ENCODE results near the gene SLC22A7. TPM values are rescaled to one million over a fixed set of nuclear protein-coding genes. Genes with fewer than 3 reads are reported as not detected.

The SLC22A7 gene, protein sequence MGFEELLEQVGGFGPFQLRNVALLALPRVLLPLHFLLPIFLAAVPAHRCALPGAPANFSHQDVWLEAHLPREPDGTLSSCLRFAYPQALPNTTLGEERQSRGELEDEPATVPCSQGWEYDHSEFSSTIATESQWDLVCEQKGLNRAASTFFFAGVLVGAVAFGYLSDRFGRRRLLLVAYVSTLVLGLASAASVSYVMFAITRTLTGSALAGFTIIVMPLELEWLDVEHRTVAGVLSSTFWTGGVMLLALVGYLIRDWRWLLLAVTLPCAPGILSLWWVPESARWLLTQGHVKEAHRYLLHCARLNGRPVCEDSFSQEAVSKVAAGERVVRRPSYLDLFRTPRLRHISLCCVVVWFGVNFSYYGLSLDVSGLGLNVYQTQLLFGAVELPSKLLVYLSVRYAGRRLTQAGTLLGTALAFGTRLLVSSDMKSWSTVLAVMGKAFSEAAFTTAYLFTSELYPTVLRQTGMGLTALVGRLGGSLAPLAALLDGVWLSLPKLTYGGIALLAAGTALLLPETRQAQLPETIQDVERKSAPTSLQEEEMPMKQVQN
- total RNA-seq, result not detected

DNA sequence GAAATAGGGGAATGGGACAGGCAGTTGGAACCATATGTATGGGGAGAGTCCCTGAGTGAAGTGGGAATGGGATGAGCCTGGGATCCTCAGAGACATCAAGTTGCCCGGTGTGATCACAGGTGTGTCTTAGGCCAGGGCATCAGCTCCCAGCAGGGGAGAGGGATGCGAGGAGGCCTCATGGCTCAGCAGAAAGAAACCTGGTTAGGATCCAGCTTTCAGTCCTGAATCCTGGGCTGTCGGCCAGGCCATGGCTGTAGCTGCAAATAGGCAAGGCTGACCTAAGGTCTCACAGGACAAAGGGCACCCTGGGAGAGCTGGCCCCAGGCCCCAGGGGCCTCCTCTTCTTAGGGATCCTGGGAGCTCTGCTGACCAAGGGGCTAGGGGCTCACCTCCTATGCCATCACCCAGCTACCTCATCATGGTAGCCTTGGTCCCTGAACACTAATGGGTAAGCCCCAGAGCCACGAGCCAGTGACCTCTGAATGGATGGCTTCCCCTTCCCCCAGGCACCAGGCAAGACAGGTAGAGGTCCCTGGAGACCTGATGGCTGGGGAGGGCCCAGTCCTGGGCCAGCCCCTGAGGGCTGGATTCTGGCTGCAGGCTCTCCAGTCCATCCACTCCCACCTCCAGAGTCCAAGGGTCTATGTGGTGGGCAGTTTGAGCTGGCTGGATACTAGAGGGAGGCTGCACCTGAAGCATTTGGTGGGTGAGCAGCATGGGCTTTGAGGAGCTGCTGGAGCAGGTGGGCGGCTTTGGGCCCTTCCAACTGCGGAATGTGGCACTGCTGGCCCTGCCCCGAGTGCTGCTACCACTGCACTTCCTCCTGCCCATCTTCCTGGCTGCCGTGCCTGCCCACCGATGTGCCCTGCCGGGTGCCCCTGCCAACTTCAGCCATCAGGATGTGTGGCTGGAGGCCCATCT lies at the start of gene SLC22A7:
Gene SLC22A7 (plus strand): TSS at position 617 of the 921 bp plus-strand sequence. CDS start 99 bp downstream, at position 716.
- no peak within 1 kb of the TSS for H3K4me3 Mint-ChIP-seq
- no peak for ATAC-seq
- no peaks in the 10 kb centered on the region for H3K36me3 Mint-ChIP-seq (ENCODE audit: insufficient read depth)
- DNase-seq, result no peak
- H3K4me1 Mint-ChIP-seq (ENCODE audit: low read depth), result no peaks in the 10 kb centered on the region
- peaks cover 5% of the 10 kb centered on the region for H3K27me3 Mint-ChIP-seq (ENCODE audit: low read depth)
- H3K9me3 Mint-ChIP-seq, result no peaks in the 10 kb centered on the region

DNA sequence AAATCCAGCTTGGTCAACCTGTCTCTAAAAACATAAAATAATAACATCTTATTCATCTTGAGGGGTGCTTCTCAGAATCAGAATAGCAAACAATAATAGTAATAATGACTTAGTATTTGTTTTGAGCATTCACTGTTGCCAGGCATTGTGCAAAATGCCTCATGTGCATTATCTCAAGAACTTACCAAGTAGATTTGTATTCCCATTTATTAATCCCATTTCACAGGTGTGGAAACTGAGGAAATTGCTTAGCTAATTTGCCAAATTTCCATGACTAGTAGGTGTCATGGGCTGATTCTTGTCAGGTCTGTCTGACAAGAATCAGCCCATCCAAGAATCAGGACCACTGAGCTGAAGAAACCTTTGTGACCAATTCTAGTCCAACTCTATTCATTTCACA lies 49.3 kb upstream of the SLC22A7 start:
- Mint-ChIP-seq H3K9me3 (no peaks in the 10 kb centered on the region), H3K4me1 (ENCODE audit: low read depth) (peaks cover 10% of the 10 kb centered on the region)

DNA sequence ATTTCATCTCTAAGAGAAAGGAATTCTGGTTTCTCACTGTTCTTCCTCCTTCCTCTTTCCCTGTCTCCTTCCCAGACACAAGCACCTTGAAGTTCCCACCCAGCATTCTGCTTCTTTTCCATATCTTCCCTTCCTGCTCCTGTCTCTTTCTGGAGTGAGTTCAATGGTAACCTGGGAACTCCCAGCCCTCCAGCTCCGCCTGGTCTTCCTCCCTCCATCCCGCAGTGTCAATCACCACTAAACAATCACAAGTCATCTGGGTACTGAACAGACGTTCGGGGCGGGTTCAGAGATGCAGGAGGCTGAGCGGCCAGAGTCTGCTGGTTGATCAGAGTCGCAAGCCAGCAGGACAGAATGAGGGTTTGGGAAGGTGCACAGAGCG lies 47.1 kb upstream of the SLC22A7 start:
- no peaks in the 10 kb centered on the region for H3K36me3 Mint-ChIP-seq (ENCODE audit: insufficient read depth)

More for the DNA sequence above, 49.3 kb upstream of the SLC22A7 start:
- no peak overlapping the region for H3K4me3 Mint-ChIP-seq
- H3K27me3 Mint-ChIP-seq (ENCODE audit: low read depth), result peaks cover 19% of the 10 kb centered on the region
- no peak for DNase-seq
- ATAC-seq, result no peak
- no peaks in the 10 kb centered on the region for H3K36me3 Mint-ChIP-seq (ENCODE audit: insufficient read depth)

DNA sequence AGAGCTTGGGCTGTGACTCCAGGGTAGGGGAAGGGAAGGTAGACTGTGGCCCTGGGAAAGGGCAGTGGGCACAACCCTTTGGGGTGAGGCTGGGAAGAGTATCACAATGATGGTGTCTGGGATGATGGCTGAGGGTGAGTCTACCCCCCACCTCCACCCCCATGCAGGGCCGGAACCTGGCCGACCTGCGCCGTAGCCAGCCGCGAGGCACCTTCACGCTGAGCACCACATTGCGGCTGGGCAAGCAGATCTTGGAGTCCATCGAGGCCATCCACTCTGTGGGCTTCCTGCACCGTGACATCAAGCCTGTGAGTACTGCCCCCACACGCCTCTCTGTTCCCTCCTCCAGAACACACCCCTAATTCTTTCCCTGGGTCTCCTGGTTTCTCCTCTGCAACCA lies 44.7 kb upstream of the SLC22A7 start:
- DNase-seq (no peak), ATAC-seq (no peak)
- H3K9me3 Mint-ChIP-seq, result no peaks in the 10 kb centered on the region
- H3K27me3 Mint-ChIP-seq (ENCODE audit: low read depth), result peaks cover 19% of the 10 kb centered on the region
- H3K36me3 Mint-ChIP-seq (ENCODE audit: insufficient read depth), result no peaks in the 10 kb centered on the region
- H3K4me3 Mint-ChIP-seq, result no peak overlapping the region
- H3K4me1 Mint-ChIP-seq (ENCODE audit: low read depth), result peaks cover 1% of the 10 kb centered on the region

More for the DNA sequence above, 47.1 kb upstream of the SLC22A7 start:
- peaks cover 10% of the 10 kb centered on the region for H3K4me1 Mint-ChIP-seq (ENCODE audit: low read depth)
- H3K9me3 Mint-ChIP-seq, result no peaks in the 10 kb centered on the region
- DNase-seq, result no peak
- ATAC-seq, result no peak
- H3K27me3 Mint-ChIP-seq (ENCODE audit: low read depth), result peaks cover 19% of the 10 kb centered on the region
- no peak overlapping the region for H3K4me3 Mint-ChIP-seq

DNA sequence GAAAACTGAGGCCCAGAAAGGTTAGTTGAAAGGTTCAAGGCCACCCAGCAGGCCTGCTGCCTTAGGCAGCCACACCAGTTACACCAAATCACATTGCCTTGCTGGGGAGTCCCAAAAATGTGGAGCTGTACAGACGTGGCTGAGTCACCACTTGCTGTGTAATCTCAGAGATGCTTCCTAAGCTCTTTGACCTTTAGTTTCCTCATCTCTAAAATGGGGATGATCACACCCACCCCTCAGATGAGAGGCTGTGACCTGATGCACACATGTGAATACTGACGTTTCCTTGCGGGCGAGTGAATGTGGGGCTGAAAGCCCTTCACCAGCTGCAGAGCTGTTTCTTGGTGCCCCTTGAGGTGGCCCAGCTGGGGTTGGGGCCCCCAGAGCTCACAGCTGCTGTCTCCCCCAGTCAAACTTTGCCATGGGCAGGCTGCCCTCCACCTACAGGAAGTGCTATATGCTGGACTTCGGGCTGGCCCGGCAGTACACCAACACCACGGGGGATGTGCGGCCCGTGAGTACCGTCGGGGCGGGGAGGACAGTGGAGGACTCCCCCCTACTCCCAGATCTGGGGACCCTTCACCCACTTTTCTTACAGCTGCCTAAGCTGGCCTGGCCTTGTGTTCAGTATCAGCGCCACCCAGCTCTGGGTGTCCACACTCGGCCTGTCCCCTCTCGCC lies 43.8 kb upstream of the SLC22A7 start:
- Mint-ChIP-seq H3K36me3 (ENCODE audit: insufficient read depth) (no peaks in the 10 kb centered on the region), H3K4me1 (ENCODE audit: low read depth) (peaks cover 1% of the 10 kb centered on the region), H3K4me3 (no peak overlapping the region), H3K9me3 (no peaks in the 10 kb centered on the region), H3K27me3 (ENCODE audit: low read depth) (peaks cover 19% of the 10 kb centered on the region)
- DNase-seq (no peak), ATAC-seq (peak; percentile 29 to 47)

DNA sequence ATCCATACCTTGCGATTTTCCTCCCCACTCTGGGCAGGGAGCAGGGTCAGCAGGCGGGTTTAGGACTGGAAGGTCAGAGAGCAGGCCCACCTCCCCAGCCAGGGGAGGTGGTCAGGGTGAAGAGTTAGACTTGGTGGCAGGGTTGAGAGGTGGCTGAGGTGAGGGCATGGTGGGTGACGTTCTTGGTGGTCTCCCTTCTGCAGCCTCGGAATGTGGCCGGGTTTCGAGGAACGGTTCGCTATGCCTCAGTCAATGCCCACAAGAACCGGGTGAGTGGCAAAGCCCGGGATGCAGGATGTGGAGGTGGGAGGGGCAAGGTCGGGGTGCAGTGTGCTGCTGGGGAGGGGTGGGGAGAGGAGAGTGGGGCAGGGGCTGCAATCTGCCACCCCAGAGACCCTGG lies 43.2 kb upstream of the SLC22A7 start:
- Mint-ChIP-seq H3K36me3 (ENCODE audit: insufficient read depth) (no peaks in the 10 kb centered on the region), H3K27me3 (ENCODE audit: low read depth) (peaks cover 19% of the 10 kb centered on the region), H3K9me3 (no peaks in the 10 kb centered on the region), H3K4me1 (ENCODE audit: low read depth) (peaks cover 1% of the 10 kb centered on the region), H3K4me3 (no peak overlapping the region)
- ATAC-seq (no peak), DNase-seq (no peak)

DNA sequence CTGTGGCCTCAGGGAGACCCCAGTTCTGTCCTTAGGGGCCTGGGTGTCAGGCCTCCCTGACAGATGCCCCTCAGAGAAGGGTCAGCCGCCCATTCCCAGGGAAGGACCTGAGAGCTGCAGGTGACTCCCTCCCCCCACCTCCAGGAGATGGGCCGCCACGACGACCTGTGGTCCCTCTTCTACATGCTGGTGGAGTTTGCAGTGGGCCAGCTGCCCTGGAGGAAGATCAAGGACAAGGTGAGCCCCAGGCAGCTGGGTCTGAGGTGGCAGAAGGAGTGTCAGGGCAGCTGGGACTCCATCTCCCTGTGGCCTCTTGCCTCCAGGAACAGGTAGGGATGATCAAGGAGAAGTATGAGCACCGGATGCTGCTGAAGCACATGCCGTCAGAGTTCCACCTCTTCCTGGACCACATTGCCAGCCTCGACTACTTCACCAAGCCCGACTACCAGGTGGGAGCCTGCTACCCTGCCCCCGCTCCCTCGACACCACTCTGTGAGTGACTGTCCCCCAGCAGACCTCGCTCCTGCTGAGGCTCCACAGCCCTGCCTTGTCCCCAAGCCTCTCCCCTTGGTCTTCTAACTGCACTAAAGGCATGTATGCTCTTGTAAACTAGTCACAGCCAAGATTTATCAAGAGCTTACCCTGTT lies 42.5 kb upstream of the SLC22A7 start:
- H3K36me3 Mint-ChIP-seq (ENCODE audit: insufficient read depth), result no peaks in the 10 kb centered on the region
- H3K4me1 Mint-ChIP-seq (ENCODE audit: low read depth), result peaks cover 1% of the 10 kb centered on the region
- ATAC-seq (no peak), DNase-seq (no peak)
- H3K27me3 Mint-ChIP-seq (ENCODE audit: low read depth), result peaks cover 19% of the 10 kb centered on the region
- no peak overlapping the region for H3K4me3 Mint-ChIP-seq
- no peaks in the 10 kb centered on the region for H3K9me3 Mint-ChIP-seq

DNA sequence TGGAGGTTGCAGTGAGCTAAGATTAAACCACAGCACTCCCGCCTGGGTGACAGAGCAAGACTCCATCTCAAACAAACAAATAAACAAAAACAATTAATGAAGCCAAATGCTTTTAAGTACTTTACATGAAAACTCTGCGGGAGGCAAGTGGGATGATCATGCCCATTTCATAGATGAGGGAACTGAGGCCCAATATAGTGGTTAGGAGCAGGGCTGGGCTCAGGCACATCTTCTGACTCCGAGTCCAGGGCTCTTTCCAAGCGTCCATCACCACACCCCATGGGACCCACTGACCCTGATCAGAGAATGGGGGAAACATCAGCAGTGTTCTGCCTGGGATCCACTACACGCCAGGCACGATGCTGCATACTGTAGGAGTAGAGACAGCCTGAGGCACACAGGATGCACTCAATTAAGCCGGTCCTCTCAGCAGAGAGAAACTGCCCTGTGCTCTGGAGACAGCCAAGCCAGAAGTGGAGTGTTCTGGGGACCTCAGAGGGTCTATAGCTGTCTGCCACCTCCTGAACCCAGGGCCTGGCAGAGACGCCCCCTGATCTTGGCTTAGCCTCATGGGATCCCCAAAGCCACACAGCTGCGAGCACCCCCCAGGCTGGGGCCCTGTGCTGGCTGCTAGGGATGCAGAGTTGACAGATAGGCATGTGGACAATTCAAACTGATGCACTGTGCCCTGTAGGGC lies 41.2 kb upstream of the SLC22A7 start:
- DNase-seq, result no peak
- peaks cover 10% of the 10 kb centered on the region for H3K27me3 Mint-ChIP-seq (ENCODE audit: low read depth)
- no peak overlapping the region for H3K4me3 Mint-ChIP-seq
- peaks cover 1% of the 10 kb centered on the region for H3K4me1 Mint-ChIP-seq (ENCODE audit: low read depth)
- H3K36me3 Mint-ChIP-seq (ENCODE audit: insufficient read depth), result no peaks in the 10 kb centered on the region
- ATAC-seq, result no peak
- no peaks in the 10 kb centered on the region for H3K9me3 Mint-ChIP-seq

DNA sequence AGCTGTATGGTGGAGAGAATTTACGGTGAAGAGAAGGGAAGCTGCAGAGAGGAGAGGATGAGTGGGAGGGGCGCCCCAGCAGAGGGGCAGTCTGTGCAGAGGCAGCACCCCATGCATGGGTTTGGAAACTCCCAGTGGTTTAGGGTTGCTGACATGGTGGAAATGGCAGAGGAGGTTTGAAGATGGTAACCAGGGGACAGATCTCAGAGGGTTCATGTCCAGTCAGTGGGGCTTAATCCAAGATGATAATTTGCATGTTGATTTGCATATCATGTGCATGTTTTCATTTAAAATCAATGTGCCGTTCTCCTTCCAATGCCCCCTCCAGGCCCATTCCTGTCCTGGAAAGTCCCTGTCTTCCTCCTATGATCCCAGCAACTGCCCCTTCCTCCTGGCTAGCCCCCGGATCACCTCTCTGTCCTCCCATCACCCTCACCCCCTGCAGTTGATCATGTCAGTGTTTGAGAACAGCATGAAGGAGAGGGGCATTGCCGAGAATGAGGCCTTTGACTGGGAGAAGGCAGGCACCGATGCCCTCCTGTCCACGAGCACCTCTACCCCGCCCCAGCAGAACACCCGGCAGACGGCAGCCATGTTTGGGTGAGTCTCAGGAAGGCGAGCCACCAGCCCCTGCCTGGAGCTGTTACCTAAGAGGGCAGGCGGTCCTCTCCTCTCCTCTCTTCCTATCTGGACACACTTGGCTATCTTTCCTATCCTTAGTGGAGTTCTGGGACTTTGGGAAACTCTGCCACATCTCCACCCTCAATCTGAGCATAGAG lies 40.5 kb upstream of the SLC22A7 start:
- no peaks in the 10 kb centered on the region for H3K36me3 Mint-ChIP-seq (ENCODE audit: insufficient read depth)
- peaks cover 8% of the 10 kb centered on the region for H3K27me3 Mint-ChIP-seq (ENCODE audit: low read depth)
- H3K9me3 Mint-ChIP-seq, result no peaks in the 10 kb centered on the region
- ATAC-seq (peak in 1 of 2 donors; percentile 21), DNase-seq (no peak)
- H3K4me3 Mint-ChIP-seq, result no peak overlapping the region
- H3K4me1 Mint-ChIP-seq (ENCODE audit: low read depth), result peaks cover 1% of the 10 kb centered on the region

DNA sequence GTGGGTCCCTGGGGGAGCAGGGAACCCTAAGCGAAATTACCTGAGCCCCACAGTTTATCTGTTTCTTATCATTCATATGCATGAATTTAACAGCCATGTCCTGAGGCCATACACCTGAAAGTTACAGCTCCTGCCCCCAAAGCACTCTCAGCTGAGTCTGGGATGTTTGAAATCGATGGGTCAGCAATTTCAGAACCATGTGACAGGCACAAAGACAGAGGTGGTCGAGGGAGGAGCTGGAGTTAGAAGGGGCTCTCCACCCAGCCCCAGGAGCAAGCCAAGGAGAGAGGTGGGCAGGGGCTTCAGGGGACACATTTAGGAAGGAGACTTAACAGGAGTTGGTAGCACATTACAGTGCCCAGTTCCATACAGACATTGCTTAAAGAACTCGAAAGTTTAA lies 39.9 kb upstream of the SLC22A7 start:
- H3K36me3 Mint-ChIP-seq (ENCODE audit: insufficient read depth), result no peaks in the 10 kb centered on the region
- peaks cover 1% of the 10 kb centered on the region for H3K4me1 Mint-ChIP-seq (ENCODE audit: low read depth)
- DNase-seq (no peak), ATAC-seq (no peak)
- H3K9me3 Mint-ChIP-seq, result no peaks in the 10 kb centered on the region
- H3K27me3 Mint-ChIP-seq (ENCODE audit: low read depth), result peaks cover 1% of the 10 kb centered on the region
- H3K4me3 Mint-ChIP-seq, result no peak overlapping the region

DNA sequence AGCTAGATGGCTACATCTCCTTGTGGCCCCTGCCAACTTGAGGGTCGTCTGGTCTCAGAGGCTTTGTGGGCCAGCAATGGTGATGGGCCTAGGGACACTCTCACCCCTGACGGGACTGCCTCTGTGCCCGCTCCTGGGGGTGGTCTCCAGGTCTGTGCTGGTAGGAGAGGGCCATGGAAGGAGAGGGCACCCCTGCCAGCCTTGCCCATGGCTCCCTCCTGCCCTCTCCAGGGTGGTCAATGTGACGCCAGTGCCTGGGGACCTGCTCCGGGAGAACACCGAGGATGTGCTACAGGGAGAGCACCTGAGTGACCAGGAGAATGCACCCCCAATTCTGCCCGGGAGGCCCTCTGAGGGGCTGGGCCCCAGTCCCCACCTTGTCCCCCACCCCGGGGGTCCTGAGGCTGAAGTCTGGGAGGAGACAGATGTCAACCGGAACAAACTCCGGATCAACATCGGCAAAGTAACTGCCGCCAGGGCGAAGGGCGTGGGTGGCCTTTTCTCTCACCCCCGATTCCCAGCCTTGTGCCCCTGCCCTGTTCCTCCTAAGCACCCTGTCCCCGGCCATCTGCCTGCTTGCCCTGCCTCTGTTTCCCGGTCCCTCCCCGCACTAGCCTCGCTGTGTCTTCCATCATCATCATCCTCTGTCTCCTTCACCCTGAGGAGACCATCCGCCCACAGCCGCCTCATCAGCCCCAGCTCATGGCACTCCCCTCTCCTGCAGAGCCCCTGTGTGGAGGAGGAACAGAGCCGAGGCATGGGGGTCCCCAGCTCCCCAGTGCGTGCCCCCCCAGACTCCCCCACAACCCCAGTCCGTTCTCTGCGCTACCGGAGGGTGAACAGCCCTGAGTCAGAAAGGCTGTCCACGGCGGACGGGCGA lies 39.0 kb upstream of the SLC22A7 start:
- Mint-ChIP-seq H3K36me3 (ENCODE audit: insufficient read depth) (no peaks in the 10 kb centered on the region), H3K4me1 (ENCODE audit: low read depth) (peaks cover 1% of the 10 kb centered on the region), H3K9me3 (no peaks in the 10 kb centered on the region), H3K27me3 (ENCODE audit: low read depth) (no peaks in the 10 kb centered on the region), H3K4me3 (no peak overlapping the region)
- DNase-seq, result no peak
- no peak for ATAC-seq

DNA sequence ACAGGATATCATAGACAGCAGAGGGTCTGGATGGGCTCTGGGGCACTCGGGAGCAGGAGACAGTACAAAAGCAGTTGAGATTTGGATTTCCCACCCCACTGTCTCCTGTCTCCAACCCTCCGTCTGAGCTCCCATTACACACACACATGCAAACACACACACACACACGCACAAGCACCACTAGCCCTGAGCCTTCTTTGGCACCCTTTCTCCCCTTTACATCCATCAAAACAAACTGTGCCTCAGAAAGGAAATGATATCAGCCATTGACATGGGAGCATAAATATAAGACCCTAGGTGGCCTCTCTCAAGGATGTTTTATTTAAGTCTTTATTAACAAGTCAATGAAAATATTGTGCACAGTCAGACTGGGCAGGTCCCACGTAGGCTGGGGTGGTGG lies 37.3 kb upstream of the SLC22A7 start:
- Mint-ChIP-seq H3K9me3 (no peaks in the 10 kb centered on the region), H3K4me1 (ENCODE audit: low read depth) (peaks cover 1% of the 10 kb centered on the region), H3K4me3 (no peak overlapping the region), H3K36me3 (ENCODE audit: insufficient read depth) (no peaks in the 10 kb centered on the region), H3K27me3 (ENCODE audit: low read depth) (no peaks in the 10 kb centered on the region)
- ATAC-seq, result no peak
- DNase-seq, result no peak

All from activated T-cell treated with anti-CD3 and anti-CD28 coated beads, Interleukin-2, amount 50 U/mL, for 4 hours (primary cell).